Fibroblast of lung (primary cell): Measurements from ENCODE around the gene PHC2.

Experiments used
- CTCF ChIP-seq, 2 donors: IDR thresholded peaks in 1 of 2; conservative IDR thresholded peaks in 1 of 2; 1 replicate in 1 of 2; 2 replicates in 1 of 2; pipeline ENCODE4 v1.5.1; 2011 to 2012; ENCODE audit warnings: low read length in 2 of 2, control low read depth in 1 of 2, inconsistent platforms in 1 of 2, low read depth in 1 of 2, mild to moderate bottlenecking in 1 of 2
- EZH2 ChIP-seq: IDR thresholded peaks from 2 replicates; pipeline ENCODE4 v1.5.1; 2012; ENCODE audit warnings: low read length, control low read depth, mild to moderate bottlenecking; ENCODE audit errors: missing control alignments

DNA sequence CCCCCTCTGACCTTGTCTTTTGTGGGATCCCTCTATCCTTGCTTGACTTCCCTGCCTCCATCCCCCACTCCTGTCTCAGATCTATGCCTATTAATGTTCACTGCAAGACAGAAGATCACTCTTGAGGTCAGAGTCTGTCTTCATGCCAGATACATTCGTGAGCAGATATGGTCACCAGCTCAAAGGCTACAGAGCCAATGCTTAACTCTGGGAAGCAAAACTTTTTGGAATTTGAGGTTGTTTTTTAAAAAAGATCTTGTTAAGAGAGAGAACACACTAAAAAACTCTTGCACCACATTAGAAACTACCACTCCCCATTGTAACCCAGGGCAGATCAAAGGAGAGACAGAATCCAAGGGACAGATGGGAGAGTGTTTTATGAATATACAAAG, 92.9 kb downstream of the PHC2 start:
- TF ChIP-seq CTCF (conservative IDR thresholded peaks at IDR 0.05 in 1 of 2, IDR thresholded peaks at IDR 0.05 in 1 of 2; ENCODE audit: low read depth in 1 of 2, low read length in 2 of 2) (no peak), EZH2 (no peak)
